ENCODE data around the gene LUM.
"Not testable (repeated sequence)": the region's sequence is repeated elsewhere in the genome, so short reads cannot be mapped to it uniquely, and the experiment has no call there.

LUM gene

DNA sequence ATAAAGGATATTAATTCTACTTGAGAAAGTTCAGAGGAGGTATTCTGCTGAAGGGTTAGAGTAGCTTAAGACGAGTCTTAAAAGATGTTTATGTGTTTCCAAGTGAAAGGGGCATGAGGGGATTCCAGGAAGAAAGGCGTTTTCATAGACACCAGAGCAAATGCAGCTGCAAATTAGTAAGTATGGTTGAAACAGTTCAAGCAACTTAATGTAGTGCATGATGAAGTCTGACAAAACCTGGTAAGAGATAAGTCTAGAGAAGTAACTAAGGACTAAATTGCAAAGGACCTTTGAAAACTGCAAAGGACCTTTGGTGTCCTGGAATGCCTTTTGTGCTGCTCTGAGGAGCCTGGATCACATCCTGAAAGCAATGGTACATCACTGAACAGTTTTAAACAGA, 11.5 kb downstream of the LUM start:
- H3K9me3 ChIP-seq (ENCODE audit: control insufficient read depth in 1 of 2, low read length in 2 of 2), result no peaks in the 10 kb centered on the region
- H3K9ac ChIP-seq (ENCODE audit: low read depth in 1 of 2, low read length in 2 of 2), result no peak overlapping the region
- H3K4me1 ChIP-seq (ENCODE audit: control insufficient read depth in 1 of 2, insufficient read depth in 2 of 2, low read length in 2 of 2), result peaks cover 0 to 4% of the 10 kb centered on the region in 2 donors
- no peak overlapping the region for H3K4me3 ChIP-seq (ENCODE audit: low read depth in 1 of 2, low read length in 2 of 2)
- H3K36me3 ChIP-seq (ENCODE audit: control insufficient read depth in 1 of 2, insufficient read depth in 2 of 2, low read length in 2 of 2), result no peaks in the 10 kb centered on the region
- no peaks in the 10 kb centered on the region for H3K27me3 ChIP-seq (ENCODE audit: control insufficient read depth in 1 of 2, insufficient read depth in 2 of 2, low read length in 2 of 2)
- no peak overlapping the region for H3K27ac ChIP-seq (ENCODE audit: low read depth, low read length)

DNA sequence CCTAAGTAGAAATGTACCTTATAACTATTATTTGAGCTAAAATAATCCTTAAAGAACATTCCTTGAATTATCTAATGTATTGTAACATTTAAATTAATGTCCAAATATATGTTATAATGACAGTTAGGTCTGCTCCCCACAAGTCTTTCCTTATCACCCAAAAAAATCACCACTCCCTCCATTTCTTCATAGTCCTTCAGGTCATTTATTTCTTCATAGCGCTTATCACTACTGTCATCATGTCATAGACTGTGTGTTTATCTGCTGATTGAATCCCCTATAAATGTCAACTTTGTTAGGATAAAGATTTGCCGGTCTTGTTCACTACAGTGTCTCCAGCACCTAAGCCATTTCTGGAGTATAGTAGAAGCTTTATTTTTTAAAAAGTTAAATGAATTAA, 12.0 kb downstream of the LUM start:
- Histone ChIP-seq H3K4me1 (ENCODE audit: control insufficient read depth in 1 of 2, insufficient read depth in 2 of 2, low read length in 2 of 2) (peaks cover 0 to 4% of the 10 kb centered on the region in 2 donors), H3K27ac (ENCODE audit: low read depth, low read length) (no peak overlapping the region)

DNA sequence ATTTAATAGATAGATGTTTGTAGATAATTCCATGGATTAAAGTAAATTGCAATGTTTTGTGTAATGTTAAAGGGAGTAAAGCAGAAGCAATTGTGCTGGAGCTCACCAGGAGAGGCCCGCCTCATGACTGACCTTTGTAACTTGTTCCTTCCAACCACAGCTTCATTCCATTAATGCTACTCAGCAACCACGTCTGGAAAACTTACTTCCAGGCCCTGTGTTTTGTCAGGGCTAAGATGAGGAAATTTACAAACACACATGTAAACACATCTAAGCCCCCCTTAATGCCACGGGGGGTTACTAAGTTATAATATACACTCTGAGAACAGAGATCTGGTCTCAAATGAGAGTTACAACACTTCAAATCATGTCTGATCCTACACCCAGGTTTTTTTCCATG, 12.4 kb downstream of the LUM start:
- Histone ChIP-seq H3K36me3 (ENCODE audit: control insufficient read depth in 1 of 2, insufficient read depth in 2 of 2, low read length in 2 of 2) (no peaks in the 10 kb centered on the region), H3K9ac (ENCODE audit: low read depth in 1 of 2, low read length in 2 of 2) (no peak overlapping the region), H3K27me3 (ENCODE audit: control insufficient read depth in 1 of 2, insufficient read depth in 2 of 2, low read length in 2 of 2) (no peaks in the 10 kb centered on the region), H3K4me3 (ENCODE audit: low read depth in 1 of 2, low read length in 2 of 2) (no peak overlapping the region), H3K9me3 (ENCODE audit: control insufficient read depth in 1 of 2, low read length in 2 of 2) (no peaks in the 10 kb centered on the region), H3K4me1 (ENCODE audit: control insufficient read depth in 1 of 2, insufficient read depth in 2 of 2, low read length in 2 of 2) (peaks cover 0 to 4% of the 10 kb centered on the region in 2 donors), H3K27ac (ENCODE audit: low read depth, low read length) (no peak overlapping the region)

More for the DNA sequence above, 12.0 kb downstream of the LUM start:
- no peaks in the 10 kb centered on the region for H3K36me3 ChIP-seq (ENCODE audit: control insufficient read depth in 1 of 2, insufficient read depth in 2 of 2, low read length in 2 of 2)
- no peak overlapping the region for H3K4me3 ChIP-seq (ENCODE audit: low read depth in 1 of 2, low read length in 2 of 2)
- no peak overlapping the region for H3K9ac ChIP-seq (ENCODE audit: low read depth in 1 of 2, low read length in 2 of 2)
- no peaks in the 10 kb centered on the region for H3K9me3 ChIP-seq (ENCODE audit: control insufficient read depth in 1 of 2, low read length in 2 of 2)
- no peaks in the 10 kb centered on the region for H3K27me3 ChIP-seq (ENCODE audit: control insufficient read depth in 1 of 2, insufficient read depth in 2 of 2, low read length in 2 of 2)

DNA sequence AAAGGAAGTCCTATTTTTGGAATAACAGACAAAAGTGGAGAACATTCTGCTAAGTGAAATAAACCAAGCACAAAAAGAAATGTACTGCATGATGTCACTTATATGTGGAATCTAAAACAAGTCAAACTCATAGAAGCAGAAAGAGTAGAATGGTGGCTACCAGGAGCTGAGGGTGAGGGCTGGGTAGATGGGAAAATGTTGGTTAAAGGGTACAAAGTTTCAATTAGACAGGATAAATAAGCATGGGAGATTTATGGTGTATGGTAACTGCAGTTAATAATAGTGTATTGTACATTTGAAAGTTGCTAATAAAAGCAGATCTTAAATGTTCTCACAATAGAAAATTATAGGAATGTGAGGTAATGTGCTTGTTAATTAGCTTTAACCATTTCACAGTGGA, 12.8 kb downstream of the LUM start:
- Histone ChIP-seq H3K27ac (ENCODE audit: low read depth, low read length) (no peak overlapping the region), H3K4me1 (ENCODE audit: control insufficient read depth in 1 of 2, insufficient read depth in 2 of 2, low read length in 2 of 2) (peaks cover 0 to 4% of the 10 kb centered on the region in 2 donors), H3K9ac (ENCODE audit: low read depth in 1 of 2, low read length in 2 of 2) (no peak overlapping the region), H3K36me3 (ENCODE audit: control insufficient read depth in 1 of 2, insufficient read depth in 2 of 2, low read length in 2 of 2) (no peaks in the 10 kb centered on the region), H3K9me3 (ENCODE audit: control insufficient read depth in 1 of 2, low read length in 2 of 2) (no peaks in the 10 kb centered on the region), H3K27me3 (ENCODE audit: control insufficient read depth in 1 of 2, insufficient read depth in 2 of 2, low read length in 2 of 2) (no peaks in the 10 kb centered on the region), H3K4me3 (ENCODE audit: low read depth in 1 of 2, low read length in 2 of 2) (no peak overlapping the region)

DNA sequence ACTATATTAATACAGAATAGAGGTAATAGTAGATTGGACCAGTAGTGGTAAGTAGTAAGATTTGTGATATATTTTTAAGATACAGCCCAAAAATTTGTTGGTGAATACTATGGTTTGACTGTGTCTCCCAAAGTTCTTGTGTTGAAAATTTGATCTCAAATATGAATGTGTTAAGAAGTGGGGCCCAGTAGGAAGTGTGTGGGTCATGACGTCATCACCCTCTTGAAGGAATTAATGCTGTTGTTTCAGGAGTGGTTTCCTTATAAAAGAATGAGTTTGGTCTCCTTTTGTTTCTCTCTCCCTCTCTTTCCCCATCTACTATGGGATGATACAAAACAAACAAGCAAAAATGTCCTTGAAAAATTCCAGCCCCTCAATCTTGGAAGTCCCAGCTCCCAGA, 16.3 kb downstream of the LUM start:
- H3K4me3 ChIP-seq (ENCODE audit: low read depth in 1 of 2, low read length in 2 of 2), result no peak overlapping the region
- H3K36me3 ChIP-seq (ENCODE audit: control insufficient read depth in 1 of 2, insufficient read depth in 2 of 2, low read length in 2 of 2), result no peaks in the 10 kb centered on the region
- no peaks in the 10 kb centered on the region for H3K27me3 ChIP-seq (ENCODE audit: control insufficient read depth in 1 of 2, insufficient read depth in 2 of 2, low read length in 2 of 2)
- H3K9me3 ChIP-seq (ENCODE audit: control insufficient read depth in 1 of 2, low read length in 2 of 2), result peaks cover 1 to 5% of the 10 kb centered on the region in 2 donors
- no peak overlapping the region for H3K9ac ChIP-seq (ENCODE audit: low read depth in 1 of 2, low read length in 2 of 2)
- peaks cover 0 to 4% of the 10 kb centered on the region in 2 donors for H3K4me1 ChIP-seq (ENCODE audit: control insufficient read depth in 1 of 2, insufficient read depth in 2 of 2, low read length in 2 of 2)
- H3K27ac ChIP-seq (ENCODE audit: low read depth, low read length), result no peak overlapping the region

DNA sequence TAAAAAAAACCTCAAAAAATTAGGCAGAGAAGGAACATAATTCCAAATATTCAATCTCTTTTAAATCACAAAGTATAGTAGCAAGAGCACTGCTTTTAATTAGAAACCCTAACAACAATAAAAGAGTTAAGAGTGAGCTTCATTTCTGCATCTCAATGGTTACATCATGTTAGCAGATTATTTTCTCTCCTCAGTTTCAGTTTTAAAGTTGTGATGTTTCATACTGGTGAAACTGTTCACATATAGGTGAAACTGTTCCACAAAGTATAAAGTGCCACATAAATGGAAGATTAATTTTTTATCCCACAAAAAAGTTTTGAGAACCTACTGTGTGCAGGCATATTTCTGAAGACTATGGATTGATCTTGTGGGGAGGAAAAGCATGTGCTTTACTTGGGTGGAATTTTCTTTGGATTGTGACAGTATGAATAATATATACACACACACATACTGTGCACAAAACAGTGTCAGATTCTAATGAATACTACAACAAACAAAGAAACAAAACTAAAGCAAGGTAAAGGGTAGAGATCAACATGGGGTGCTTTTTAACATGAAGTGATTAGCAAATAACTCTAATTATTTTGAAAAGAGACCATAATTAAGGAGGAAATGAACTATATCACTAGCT, 17.1 kb downstream of the LUM start:
- H3K9ac ChIP-seq (ENCODE audit: low read depth in 1 of 2, low read length in 2 of 2), result no peak overlapping the region
- H3K27me3 ChIP-seq (ENCODE audit: control insufficient read depth in 1 of 2, insufficient read depth in 2 of 2, low read length in 2 of 2), result no peaks in the 10 kb centered on the region
- no peak overlapping the region for H3K27ac ChIP-seq (ENCODE audit: low read depth, low read length)
- H3K4me1 ChIP-seq (ENCODE audit: control insufficient read depth in 1 of 2, insufficient read depth in 2 of 2, low read length in 2 of 2), result peaks cover 0 to under 1% of the 10 kb centered on the region in 2 donors
- H3K36me3 ChIP-seq (ENCODE audit: control insufficient read depth in 1 of 2, insufficient read depth in 2 of 2, low read length in 2 of 2), result no peaks in the 10 kb centered on the region
- no peak overlapping the region for H3K4me3 ChIP-seq (ENCODE audit: low read depth in 1 of 2, low read length in 2 of 2)
- H3K9me3 ChIP-seq (ENCODE audit: control insufficient read depth in 1 of 2, low read length in 2 of 2), result peaks cover 3 to 7% of the 10 kb centered on the region in 2 donors

DNA sequence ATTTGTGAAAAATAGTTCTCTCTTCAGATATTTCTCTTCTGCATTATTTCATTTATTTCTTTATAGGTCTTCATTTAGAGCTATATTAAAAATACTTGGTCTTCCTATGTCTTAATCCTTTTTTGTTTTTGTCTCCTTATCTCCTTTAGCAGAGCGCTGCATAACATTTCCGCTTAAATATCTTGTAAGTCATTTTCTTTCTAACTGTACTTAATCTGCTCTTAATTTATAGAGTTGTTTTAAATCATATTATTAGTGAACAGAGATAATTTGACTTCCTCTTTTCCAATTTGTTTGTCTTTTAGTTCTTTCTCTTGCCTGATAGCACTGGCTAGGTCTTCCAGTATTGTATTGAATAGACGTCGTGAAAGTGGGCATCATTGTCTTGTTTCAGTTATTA, 18.0 kb downstream of the LUM start:
- H3K9me3 ChIP-seq (ENCODE audit: control insufficient read depth in 1 of 2, low read length in 2 of 2), result peaks cover 3 to 7% of the 10 kb centered on the region in 2 donors
- H3K36me3 ChIP-seq (ENCODE audit: control insufficient read depth in 1 of 2, insufficient read depth in 2 of 2, low read length in 2 of 2), result no peaks in the 10 kb centered on the region
- H3K27ac ChIP-seq (ENCODE audit: low read depth, low read length), result no peak overlapping the region
- H3K27me3 ChIP-seq (ENCODE audit: control insufficient read depth in 1 of 2, insufficient read depth in 2 of 2, low read length in 2 of 2), result no peaks in the 10 kb centered on the region
- H3K4me1 ChIP-seq (ENCODE audit: control insufficient read depth in 1 of 2, insufficient read depth in 2 of 2, low read length in 2 of 2), result no peaks in the 10 kb centered on the region
- H3K9ac ChIP-seq (ENCODE audit: low read depth in 1 of 2, low read length in 2 of 2), result no peak overlapping the region
- H3K4me3 ChIP-seq (ENCODE audit: low read depth in 1 of 2, low read length in 2 of 2), result no peak overlapping the region

DNA sequence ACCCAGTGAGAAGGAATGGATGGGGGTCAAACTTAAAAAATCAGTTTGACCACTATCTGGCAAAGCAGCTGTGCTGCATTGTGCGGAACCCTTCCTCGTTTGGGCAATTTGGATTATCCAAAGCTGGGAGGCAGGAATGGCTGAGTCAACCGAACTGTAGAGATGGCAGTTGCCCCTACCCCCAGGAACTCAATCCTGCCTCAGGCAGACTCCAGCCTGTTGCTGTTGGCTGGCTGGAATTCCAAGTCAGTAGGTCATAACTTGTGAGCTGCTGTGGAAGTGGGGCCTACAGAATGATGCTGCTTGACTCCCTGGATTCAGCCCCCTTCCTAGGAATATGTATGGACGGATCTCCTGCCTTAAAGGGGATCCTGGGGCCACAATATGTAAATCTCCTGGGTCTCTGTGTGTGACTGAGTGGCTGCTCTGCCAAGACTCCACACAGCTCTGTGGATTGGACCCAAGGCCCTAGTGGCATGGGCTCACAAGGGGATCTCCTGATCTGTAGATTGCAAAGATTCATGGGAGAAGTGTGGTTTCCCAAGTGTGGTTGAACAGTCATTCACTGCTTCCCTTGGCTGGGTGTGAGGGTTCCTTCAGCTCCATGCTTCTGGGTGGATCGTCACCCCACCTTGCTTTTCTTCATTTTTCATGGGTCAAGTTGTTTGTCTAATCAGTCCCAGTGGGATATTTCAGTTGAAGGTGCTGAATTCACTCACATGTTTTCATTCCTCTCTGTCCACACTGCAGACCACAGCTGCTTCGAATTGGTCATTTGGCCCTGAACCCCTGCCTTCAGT, 19.2 kb downstream of the LUM start:
- Histone ChIP-seq H3K4me1 (ENCODE audit: control insufficient read depth in 1 of 2, insufficient read depth in 2 of 2, low read length in 2 of 2) (no peaks in the 10 kb centered on the region), H3K27me3 (ENCODE audit: control insufficient read depth in 1 of 2, insufficient read depth in 2 of 2, low read length in 2 of 2) (no peaks in the 10 kb centered on the region), H3K9ac (ENCODE audit: low read depth in 1 of 2, low read length in 2 of 2) (no peak overlapping the region), H3K9me3 (ENCODE audit: control insufficient read depth in 1 of 2, low read length in 2 of 2) (peaks cover 3 to 7% of the 10 kb centered on the region in 2 donors), H3K27ac (ENCODE audit: low read depth, low read length) (no peak overlapping the region), H3K36me3 (ENCODE audit: control insufficient read depth in 1 of 2, insufficient read depth in 2 of 2, low read length in 2 of 2) (no peaks in the 10 kb centered on the region), H3K4me3 (ENCODE audit: low read depth in 1 of 2, low read length in 2 of 2) (no peak overlapping the region)

DNA sequence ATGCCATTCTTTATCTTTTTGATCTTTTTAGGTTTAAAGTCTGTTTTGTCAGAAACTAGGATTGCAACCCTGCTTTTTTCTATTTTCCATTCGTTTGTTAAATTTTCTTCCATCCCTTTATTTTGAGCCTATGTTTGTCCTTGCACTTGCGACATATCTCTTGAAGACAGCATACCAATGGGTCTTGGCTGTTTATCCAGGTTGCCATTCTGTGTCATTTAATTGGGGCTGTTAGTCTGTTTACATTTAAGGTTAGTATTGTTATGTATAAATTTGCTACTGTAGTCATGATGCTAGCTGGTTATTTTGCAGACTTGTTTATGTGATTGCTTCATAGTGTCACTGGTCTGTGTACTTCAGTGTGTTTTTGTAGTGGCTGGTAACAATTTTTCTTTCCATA, 21.3 kb downstream of the LUM start:
- not testable (repeated sequence) for H3K27me3 ChIP-seq (ENCODE audit: control insufficient read depth in 1 of 2, insufficient read depth in 2 of 2, low read length in 2 of 2); H3K4me3 ChIP-seq (ENCODE audit: low read depth in 1 of 2, low read length in 2 of 2); H3K4me1 ChIP-seq (ENCODE audit: control insufficient read depth in 1 of 2, insufficient read depth in 2 of 2, low read length in 2 of 2); H3K27ac ChIP-seq (ENCODE audit: low read depth, low read length); H3K9ac ChIP-seq (ENCODE audit: low read depth in 1 of 2, low read length in 2 of 2); H3K9me3 ChIP-seq (ENCODE audit: control insufficient read depth in 1 of 2, low read length in 2 of 2); H3K36me3 ChIP-seq (ENCODE audit: control insufficient read depth in 1 of 2, insufficient read depth in 2 of 2, low read length in 2 of 2)

DNA sequence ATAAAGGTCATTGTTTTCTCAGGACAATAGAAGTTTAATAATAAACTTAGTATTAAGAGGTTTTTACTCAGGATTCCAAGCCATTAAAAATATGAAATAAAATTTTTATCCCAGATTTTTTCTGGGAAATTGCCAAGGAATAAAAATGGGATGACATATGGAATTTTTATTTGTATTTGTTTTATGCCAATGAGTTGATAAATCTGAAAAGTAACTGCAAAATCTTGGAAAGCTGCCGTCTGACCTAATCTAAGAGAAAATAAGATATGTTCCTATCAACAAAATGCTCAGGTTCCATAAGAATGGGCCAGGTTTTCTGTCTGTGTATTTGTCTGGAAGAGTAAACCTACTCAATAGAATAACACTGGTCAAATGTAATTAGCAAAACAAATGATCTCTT, 31.3 kb downstream of the LUM start:
- H3K27me3 ChIP-seq (ENCODE audit: control insufficient read depth in 1 of 2, insufficient read depth in 2 of 2, low read length in 2 of 2), result no peaks in the 10 kb centered on the region
- H3K36me3 ChIP-seq (ENCODE audit: control insufficient read depth in 1 of 2, insufficient read depth in 2 of 2, low read length in 2 of 2), result no peaks in the 10 kb centered on the region
- no peak overlapping the region for H3K9ac ChIP-seq (ENCODE audit: low read depth in 1 of 2, low read length in 2 of 2)
- no peaks in the 10 kb centered on the region for H3K9me3 ChIP-seq (ENCODE audit: control insufficient read depth in 1 of 2, low read length in 2 of 2)
- H3K4me3 ChIP-seq (ENCODE audit: low read depth in 1 of 2, low read length in 2 of 2), result no peak overlapping the region
- H3K4me1 ChIP-seq (ENCODE audit: control insufficient read depth in 1 of 2, insufficient read depth in 2 of 2, low read length in 2 of 2), result no peaks in the 10 kb centered on the region
- H3K27ac ChIP-seq (ENCODE audit: low read depth, low read length), result no peak overlapping the region

Data from duodenal mucosa (tissue), 2 donors.